Activated CD8-positive, alpha-beta memory T cell treated with anti-CD3 and anti-CD28 coated beads, Interleukin-2, amount 50 U/mL, for 24 hours (primary cell): Measurements from ENCODE around the gene EME1.
"Not testable (repeated sequence)": the region's sequence is repeated elsewhere in the genome, so short reads cannot be mapped to it uniquely, and the experiment has no call there.

Source experiments
- DNase-seq: peaks from one replicate; pipeline ENCODE4 v3.0.0-alpha.2; 2020; ENCODE audit errors: extremely low read depth

The EME1 gene

GRCh38 chr17:50425682-50426471, 52.8 kb downstream of the EME1 start, which contains the start of gene ACSF2:
TSS of gene ACSF2 (plus strand) at chr17:50426218. CDS start at chr17:50426262, 44 bp downstream.
- peak; percentile 18 for DNase-seq

GRCh38 chr17:50426472-50426782, 53.4 kb downstream of the EME1 start:
- DNase-seq: no peak

- no peak for DNase-seq
These were observed 54.1 kb downstream of the EME1 start for GRCh38 chr17:50426814-50427787.

- DNase-seq: not testable (repeated sequence)
These were observed 55.1 kb downstream of the EME1 start for GRCh38 chr17:50428126-50428525.

- DNase-seq: no peak
These were observed 55.9 kb downstream of the EME1 start for GRCh38 chr17:50428831-50429424.

- DNase-seq: no peak
These were observed 56.8 kb downstream of the EME1 start for GRCh38 chr17:50429793-50430192.
